GM13977 (cell line): ENCODE measurements around the gene MAP7D2.

Experiments
- DNase-seq: peaks from one replicate; pipeline ENCODE4 v3.0.0; 2012; ENCODE audit warnings: low spot score
- in situ Hi-C: fragments of 300-500 bp; cut with MboI; formaldehyde crosslinking; loops from one replicate; pipeline ENCODE4 v1.12.0; 2022; ENCODE audit warnings: low sequenced_read_pairs, low pct_unique_long_range_greater_than_20kb, mixed read lengths, inconsistent platforms; ENCODE audit not compliant: unreplicated experiment
- TF ChIP-seq, protein P1 (sequence below): IDR thresholded peaks from 2 replicates; pipeline ENCODE4 v1.5.1; 2012; ENCODE audit warnings: mild to moderate bottlenecking, control low read depth; ENCODE audit not compliant: insufficient read depth; ENCODE audit errors: extremely low read depth, missing control alignments

MAP7D2 gene

DNA sequence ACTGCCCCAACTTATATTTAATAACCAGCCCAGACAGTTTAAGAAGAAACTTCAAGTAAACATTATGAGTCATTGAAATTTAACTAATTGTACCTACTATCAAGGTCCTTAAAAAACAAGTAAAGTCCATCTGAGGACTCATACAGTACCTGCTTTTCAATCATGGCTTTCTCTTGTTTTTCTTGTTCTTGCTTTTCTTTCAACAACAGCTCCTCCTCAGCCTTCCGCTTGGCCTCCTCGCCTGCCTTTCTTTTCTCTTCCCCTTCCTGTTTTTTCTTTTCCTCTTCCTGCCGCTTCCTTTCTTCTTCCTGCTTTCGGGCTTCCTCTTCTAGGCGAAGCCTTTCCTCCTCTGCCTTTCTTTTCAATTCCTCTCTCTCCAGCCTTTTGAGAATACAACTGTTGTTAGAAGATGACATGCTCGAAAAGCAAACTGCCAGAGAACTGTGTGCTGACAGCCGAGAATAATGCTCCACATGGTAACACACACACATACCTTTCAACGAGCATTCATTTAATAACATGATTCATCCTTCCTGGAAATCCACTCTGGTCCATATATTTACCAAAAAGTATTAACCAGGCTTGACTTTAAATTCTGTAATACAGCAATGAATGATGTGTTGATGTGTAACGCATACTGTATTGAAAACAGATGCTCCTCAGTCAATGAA, 100.6 kb downstream of the MAP7D2 start:
- TF ChIP-seq, protein P1, sequence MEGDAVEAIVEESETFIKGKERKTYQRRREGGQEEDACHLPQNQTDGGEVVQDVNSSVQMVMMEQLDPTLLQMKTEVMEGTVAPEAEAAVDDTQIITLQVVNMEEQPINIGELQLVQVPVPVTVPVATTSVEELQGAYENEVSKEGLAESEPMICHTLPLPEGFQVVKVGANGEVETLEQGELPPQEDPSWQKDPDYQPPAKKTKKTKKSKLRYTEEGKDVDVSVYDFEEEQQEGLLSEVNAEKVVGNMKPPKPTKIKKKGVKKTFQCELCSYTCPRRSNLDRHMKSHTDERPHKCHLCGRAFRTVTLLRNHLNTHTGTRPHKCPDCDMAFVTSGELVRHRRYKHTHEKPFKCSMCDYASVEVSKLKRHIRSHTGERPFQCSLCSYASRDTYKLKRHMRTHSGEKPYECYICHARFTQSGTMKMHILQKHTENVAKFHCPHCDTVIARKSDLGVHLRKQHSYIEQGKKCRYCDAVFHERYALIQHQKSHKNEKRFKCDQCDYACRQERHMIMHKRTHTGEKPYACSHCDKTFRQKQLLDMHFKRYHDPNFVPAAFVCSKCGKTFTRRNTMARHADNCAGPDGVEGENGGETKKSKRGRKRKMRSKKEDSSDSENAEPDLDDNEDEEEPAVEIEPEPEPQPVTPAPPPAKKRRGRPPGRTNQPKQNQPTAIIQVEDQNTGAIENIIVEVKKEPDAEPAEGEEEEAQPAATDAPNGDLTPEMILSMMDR: no peak
- in situ Hi-C loops: no loop called here
- DNase-seq: no peak

DNA sequence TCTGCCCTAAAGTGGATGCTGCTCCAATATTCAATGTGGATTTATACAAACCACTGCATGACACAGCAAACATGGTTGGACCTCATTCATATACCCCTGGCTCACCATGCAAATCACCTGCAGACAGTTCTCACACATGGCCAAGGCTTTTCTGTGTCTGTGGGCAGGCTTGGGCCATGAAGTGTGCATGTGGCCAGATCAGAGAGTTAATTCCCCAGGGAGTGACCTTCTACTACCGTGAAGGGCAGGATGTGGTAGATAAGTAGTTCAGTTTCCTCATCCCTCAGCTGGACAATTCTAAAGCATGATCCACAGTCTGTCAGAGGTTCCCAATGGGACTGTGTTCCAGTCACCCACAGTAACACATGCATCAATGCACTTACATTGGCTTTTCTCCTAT, 101.3 kb downstream of the MAP7D2 start:
- in situ Hi-C loops: no loop called here
- TF ChIP-seq, protein P1: no peak
- no peak for DNase-seq

DNA sequence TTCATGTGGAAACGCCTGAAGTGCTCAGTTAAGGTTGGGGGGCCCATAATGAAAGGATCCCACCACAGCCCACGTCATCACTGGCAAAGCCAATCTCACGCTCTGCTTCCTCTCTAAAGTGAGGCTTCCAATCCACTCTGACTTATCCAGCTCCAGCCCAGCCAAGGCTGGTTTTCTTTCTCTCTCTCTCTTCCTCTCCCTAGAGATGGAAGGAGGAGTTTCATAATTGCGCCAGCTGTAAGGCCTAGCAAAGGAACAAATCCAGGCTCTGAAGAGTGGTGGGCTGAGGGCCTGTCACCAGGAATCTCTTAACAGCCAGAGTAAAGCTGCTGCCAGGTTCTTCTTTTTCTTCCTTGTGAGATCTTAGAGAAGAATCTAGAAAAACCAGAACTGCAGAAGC, 105.1 kb downstream of the MAP7D2 start:
- in situ Hi-C loops: no loop called here
- TF ChIP-seq, protein P1: no peak
- DNase-seq: no peak

DNA sequence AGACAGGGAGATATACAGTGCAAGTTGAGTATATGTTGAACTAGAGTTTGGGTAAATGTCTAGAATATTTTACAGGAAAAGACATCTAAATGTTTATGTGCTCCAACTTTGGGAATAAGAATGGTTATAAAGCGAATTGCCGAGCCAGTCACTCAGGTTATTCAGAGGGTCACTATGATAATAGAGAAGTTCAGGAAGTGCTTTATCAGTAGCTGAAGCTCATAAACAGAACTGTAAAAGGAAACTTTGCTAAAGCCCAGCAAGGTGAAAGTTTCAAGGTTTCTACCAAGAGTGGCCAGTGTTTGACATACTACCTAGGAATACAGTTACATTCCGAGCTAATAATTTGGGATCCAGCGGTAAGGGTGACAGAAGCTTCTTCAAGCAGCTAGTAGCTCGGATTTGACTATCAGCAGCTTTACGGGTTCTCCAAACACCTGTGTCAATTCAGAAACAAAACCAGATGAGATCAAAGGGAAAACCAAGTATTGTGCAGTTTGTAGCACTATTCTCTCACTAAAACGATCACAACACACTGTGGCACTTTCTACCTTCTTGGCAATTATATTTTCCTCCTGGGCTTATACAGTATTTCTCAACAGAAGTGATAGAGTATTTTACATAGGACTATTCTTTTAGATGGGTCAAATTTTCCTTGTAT, 108.6 kb downstream of the MAP7D2 start:
- TF ChIP-seq, protein P1: no peak
- in situ Hi-C loops: no loop called here
- DNase-seq: no peak

DNA sequence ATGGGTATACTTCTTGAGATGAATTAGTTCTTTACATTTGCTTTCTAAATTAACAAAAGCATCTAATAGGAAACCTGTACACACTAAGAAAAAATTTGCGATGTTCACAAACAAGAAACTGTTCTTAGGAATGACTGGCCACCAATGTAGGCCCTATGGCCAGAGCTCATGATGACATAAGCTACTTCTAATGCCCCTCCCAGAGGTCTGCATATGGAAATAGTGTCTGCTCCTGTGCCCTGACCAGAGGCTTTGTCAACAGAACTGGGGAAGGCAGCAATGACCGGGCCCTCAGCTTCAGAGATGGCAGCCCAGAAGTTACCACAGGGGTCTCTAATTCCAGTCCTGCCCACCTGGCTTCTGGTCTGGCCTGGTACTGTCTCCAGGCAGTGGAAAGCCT, 110.8 kb downstream of the MAP7D2 start:
- in situ Hi-C loops: no loop called here
- no peak for DNase-seq
- TF ChIP-seq, protein P1: no peak

DNA sequence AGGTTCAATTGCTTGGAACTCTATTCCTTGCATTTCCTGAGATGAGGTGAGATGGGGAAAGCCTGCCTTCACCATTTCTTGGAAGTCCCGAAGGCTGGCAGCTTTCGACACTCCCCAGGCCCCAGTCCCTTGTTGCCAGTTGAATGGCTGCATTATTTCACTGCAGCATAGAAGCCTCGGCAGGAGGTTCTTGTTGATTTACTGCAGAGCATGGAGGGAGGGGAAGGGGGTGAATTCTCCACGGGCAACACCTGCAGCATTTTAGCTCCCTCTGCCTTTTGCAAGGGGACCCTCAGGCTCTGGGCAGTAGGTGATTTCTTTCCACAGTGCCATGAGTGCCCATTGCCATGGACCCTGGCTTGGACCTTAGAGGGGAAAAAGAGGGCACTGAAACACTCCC, 115.1 kb downstream of the MAP7D2 start:
- TF ChIP-seq, protein P1: no peak
- no peak for DNase-seq
- in situ Hi-C loops: no loop called here

DNA sequence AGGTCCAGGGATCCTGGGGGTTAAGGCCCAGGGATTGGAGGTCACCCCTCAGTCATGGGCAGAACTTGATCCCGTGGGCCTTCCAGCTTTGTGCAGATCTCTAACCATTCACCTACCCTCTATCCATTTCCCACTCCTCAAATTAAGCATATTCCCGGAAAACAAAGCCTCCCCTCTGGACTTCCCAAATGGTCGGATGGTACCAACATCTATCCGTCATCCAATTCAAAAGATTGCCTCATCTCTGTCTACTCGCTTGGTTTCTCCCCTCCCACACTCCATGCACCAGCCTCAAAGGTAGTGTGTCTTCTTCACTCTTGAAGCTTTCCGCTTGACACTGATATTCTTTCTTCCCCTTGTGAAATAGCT, 125.4 kb downstream of the MAP7D2 start:
- DNase-seq: peak; percentile 27
- in situ Hi-C loops: no loop called here
- TF ChIP-seq, protein P1: no peak
